RWPE2 (cell line): ENCODE results near the gene TBC1D24.

Experiments used
- ATAC-seq: fragments of 200-7000 bp; cut with Tn5 transposase; 3 replicates; pipeline ENCODE4 v1.9.1; 2021; ENCODE audit warnings: low read depth
- DNase-seq: peaks from one replicate; pipeline ENCODE4 v3.0.0-alpha.2; 2020; ENCODE audit warnings: low spot score
- H3K27ac ChIP-seq: fragments of 450-650 bp; 2 replicates; pipeline ENCODE4 v1.5.1; 2017; ENCODE audit warnings: mild to moderate bottlenecking; ENCODE audit not compliant: poor library complexity, severe bottlenecking
- H3K27me3 ChIP-seq: fragments of 250-450 bp; sonication (Bioruptor Pico); 2 replicates; pipeline ENCODE4 v1.5.1; 2021; ENCODE audit warnings: mild to moderate bottlenecking, moderate library complexity; ENCODE audit not compliant: insufficient read depth, poor library complexity, severe bottlenecking
- H3K36me3 ChIP-seq: fragments of 250-450 bp; sonication (Bioruptor Pico); 2 replicates; pipeline ENCODE4 v1.5.1; 2020; ENCODE audit warnings: low read depth, mild to moderate bottlenecking, moderate library complexity
- H3K4me1 ChIP-seq: fragments of 250-450 bp; sonication (Bioruptor Pico); 2 replicates; pipeline ENCODE4 v1.5.1; 2021; ENCODE audit warnings: mild to moderate bottlenecking, moderate library complexity; ENCODE audit not compliant: insufficient read depth, poor library complexity, severe bottlenecking
- H3K4me3 ChIP-seq: fragments of 250-450 bp; sonication (Bioruptor Pico); 2 replicates; pipeline ENCODE4 v1.5.1; 2021; ENCODE audit warnings: mild to moderate bottlenecking, moderate library complexity; ENCODE audit not compliant: severe bottlenecking
- H3K9me3 ChIP-seq: fragments of 250-450 bp; sonication (Bioruptor Pico); 2 replicates; pipeline ENCODE4 v1.5.1; 2021; ENCODE audit warnings: mild to moderate bottlenecking, moderate library complexity; ENCODE audit not compliant: severe bottlenecking
- CTCF ChIP-seq: fragments of 450-650 bp; IDR thresholded peaks from one replicate; pipeline ENCODE4 v1.5.1; 2017; ENCODE audit warnings: mild to moderate bottlenecking, moderate library complexity; ENCODE audit not compliant: poor library complexity, severe bottlenecking

Gene TBC1D24

GRCh38 chr16:2474877-2475412 is at the start of gene TBC1D24:
TBC1D24 (plus strand) TSS chr16:2475127; CDS start chr16:2496149, 21,022 bp downstream.
- no peaks in the 10 kb centered on the region for H3K36me3 ChIP-seq
- H3K27me3 ChIP-seq = peaks cover 6% of the 10 kb centered on the region
- DNase-seq (no peak), ATAC-seq (peak; percentile 64)
- no peaks in the 10 kb centered on the region for H3K9me3 ChIP-seq
- H3K27ac ChIP-seq = peak within 1 kb of the TSS; percentile 54
- no peak for TF ChIP-seq CTCF
- H3K4me3 ChIP-seq = peak within 1 kb of the TSS; percentile 64
- no peaks in the 10 kb centered on the region for H3K4me1 ChIP-seq

GRCh38 chr16:2425825-2426430 is 49.0 kb upstream of the TBC1D24 start:
- H3K9me3 ChIP-seq = no peaks in the 10 kb centered on the region
- peaks cover 5% of the 10 kb centered on the region for H3K4me1 ChIP-seq
- no peak for TF ChIP-seq CTCF
- DNase-seq (no peak), ATAC-seq (no peak)
- no peak overlapping the region for H3K27ac ChIP-seq
- no peak overlapping the region for H3K4me3 ChIP-seq
- H3K27me3 ChIP-seq = no peaks in the 10 kb centered on the region
- peaks cover 6% of the 10 kb centered on the region for H3K36me3 ChIP-seq

- Histone ChIP-seq H3K9me3 (no peaks in the 10 kb centered on the region), H3K27me3 (no peaks in the 10 kb centered on the region), H3K27ac (no peak overlapping the region), H3K36me3 (peaks cover 17% of the 10 kb centered on the region), H3K4me1 (peaks cover 7% of the 10 kb centered on the region), H3K4me3 (no peak overlapping the region)
- TF ChIP-seq CTCF = no peak
- no peak for ATAC-seq
- DNase-seq = no peak
These were observed 48.0 kb upstream of the TBC1D24 start for GRCh38 chr16:2426941-2427361.

GRCh38 chr16:2427526-2427925 is 47.4 kb upstream of the TBC1D24 start:
- no peak for TF ChIP-seq CTCF
- no peak overlapping the region for H3K4me3 ChIP-seq
- no peak for DNase-seq

More at GRCh38 chr16:2427526-2427925, 47.4 kb upstream of the TBC1D24 start:
- no peak for ATAC-seq
- H3K36me3 ChIP-seq = peaks cover 22% of the 10 kb centered on the region
- peaks cover 7% of the 10 kb centered on the region for H3K4me1 ChIP-seq
- no peaks in the 10 kb centered on the region for H3K27me3 ChIP-seq
- no peak overlapping the region for H3K27ac ChIP-seq
- no peaks in the 10 kb centered on the region for H3K9me3 ChIP-seq
